Bronchial epithelial cell (primary cell): ENCODE measurements around the gene RPL27A. TPM values are rescaled to one million over a fixed set of nuclear protein-coding genes. Genes with fewer than 3 reads are reported as not detected.

ENCODE experiments used
- DNase-seq: peaks from one replicate; pipeline ENCODE4 v3.0.0-alpha.2; 2010; ENCODE audit warnings: low read depth
- FAIRE-seq: peaks from 2 replicates; lab custom pipeline; 2011; peaks lifted over from hg19 to GRCh38; lab: Jason Lieb, UNC
- H3K27me3 ChIP-seq: 2 replicates; pipeline ENCODE4 v1.5.1; 2011; ENCODE audit warnings: low read length; ENCODE audit not compliant: control insufficient read depth, insufficient read depth
- H3K36me3 ChIP-seq: 2 replicates; pipeline ENCODE4 v1.5.1; 2011; ENCODE audit warnings: low read length; ENCODE audit not compliant: control insufficient read depth, insufficient read depth
- H3K4me3 ChIP-seq: 2 replicates; pipeline ENCODE4 v1.5.1; 2011; ENCODE audit warnings: mild to moderate bottlenecking, low read depth, low read length, control low read depth
- total RNA-seq: library from RNA; depleted of rRNA; stranded (reverse); fragments of >200 nt; gene quantifications from 2 replicates; pipeline ENCODE4 v1.2.1, GENCODE V29; 2014
- TF ChIP-seq, protein P1 (sequence below): IDR thresholded peaks from 2 replicates; pipeline ENCODE4 v1.5.1; 2011; ENCODE audit warnings: mild to moderate bottlenecking, moderate library complexity, low read length, control low read depth, inconsistent platforms; ENCODE audit not compliant: insufficient read depth, severe bottlenecking

RPL27A gene
- total RNA-seq, result 1,214 and 1,407 TPM in 2 replicates

DNA sequence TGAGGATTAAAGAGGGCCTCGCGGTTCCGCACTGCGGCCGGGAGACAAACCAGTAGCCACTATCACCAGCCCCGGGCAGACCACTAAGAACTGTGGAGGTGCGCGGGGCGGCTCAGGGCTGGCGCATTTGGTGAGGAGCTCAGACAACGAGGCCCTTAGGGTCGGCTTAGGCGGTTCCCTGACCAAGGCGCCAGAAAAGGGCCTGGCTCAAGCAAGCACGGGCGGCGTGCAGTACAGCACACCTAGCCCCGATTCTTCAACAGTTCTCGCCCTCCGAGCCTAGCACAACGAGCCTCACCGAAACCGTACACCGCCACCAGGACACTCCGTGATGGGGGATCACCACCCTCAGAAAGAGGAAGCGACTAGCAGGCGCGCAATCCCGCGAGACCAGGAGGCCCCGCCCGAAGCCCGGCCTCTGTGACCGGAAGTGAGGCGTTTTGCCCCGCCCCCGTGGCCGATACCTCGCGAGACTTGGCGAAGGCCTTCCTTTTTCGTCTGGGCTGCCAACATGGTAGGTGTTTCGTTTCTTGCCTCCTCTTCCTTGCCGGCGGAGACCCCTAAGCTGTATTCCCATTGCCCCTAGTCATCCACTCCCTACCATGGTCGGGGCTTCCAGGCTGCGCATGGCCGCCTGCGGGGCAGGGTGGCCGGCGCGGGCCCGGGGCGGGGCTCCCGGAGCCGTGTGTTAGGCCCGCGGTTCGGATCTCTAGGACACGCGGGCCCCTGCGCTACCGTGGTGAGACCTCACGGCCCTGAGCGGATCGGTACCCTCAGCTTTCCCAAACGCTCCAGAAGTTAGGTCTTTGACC lies at the start of gene RPL27A, which contains the start of gene TRIM66:
TSS of gene RPL27A (plus strand) at position 490 of the 812 bp plus-strand sequence. CDS start at position 512, 22 bp downstream.
TSS of gene TRIM66 (minus strand) at position 363 of the 812 bp plus-strand sequence. CDS start 10,391 bp downstream, outside the sequence.
- Histone ChIP-seq H3K36me3 (peaks cover 16% of the 10 kb centered on the region), H3K4me3 (peak within 1 kb of the TSS; percentile 90), H3K27me3 (no peaks in the 10 kb centered on the region)
- FAIRE-seq (no peak), DNase-seq (peak; percentile 85)
- TF ChIP-seq, protein P1, sequence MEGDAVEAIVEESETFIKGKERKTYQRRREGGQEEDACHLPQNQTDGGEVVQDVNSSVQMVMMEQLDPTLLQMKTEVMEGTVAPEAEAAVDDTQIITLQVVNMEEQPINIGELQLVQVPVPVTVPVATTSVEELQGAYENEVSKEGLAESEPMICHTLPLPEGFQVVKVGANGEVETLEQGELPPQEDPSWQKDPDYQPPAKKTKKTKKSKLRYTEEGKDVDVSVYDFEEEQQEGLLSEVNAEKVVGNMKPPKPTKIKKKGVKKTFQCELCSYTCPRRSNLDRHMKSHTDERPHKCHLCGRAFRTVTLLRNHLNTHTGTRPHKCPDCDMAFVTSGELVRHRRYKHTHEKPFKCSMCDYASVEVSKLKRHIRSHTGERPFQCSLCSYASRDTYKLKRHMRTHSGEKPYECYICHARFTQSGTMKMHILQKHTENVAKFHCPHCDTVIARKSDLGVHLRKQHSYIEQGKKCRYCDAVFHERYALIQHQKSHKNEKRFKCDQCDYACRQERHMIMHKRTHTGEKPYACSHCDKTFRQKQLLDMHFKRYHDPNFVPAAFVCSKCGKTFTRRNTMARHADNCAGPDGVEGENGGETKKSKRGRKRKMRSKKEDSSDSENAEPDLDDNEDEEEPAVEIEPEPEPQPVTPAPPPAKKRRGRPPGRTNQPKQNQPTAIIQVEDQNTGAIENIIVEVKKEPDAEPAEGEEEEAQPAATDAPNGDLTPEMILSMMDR, result peak; percentile 15

DNA sequence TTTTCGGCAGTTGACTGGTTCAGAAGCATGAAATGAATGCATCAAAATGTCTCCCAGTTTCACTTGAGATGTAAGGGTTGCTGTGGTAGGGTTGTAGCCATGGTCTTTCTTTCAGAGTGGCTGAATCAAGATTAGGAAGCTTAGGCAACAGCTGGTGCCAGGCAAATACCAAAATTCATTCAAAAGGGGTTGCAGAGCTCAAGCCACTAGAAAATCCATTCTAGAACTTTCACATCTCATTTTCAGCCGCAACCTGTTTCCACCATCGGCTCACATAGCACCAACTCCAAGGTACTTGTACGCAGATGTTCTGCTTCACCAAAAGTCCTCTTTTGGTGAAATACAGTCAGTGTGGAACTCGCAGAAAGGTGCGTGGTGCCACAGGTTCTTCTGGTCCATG lies 48.1 kb upstream of the RPL27A start:
- TF ChIP-seq, protein P1, result no peak
- peaks cover 5% of the 10 kb centered on the region for H3K36me3 ChIP-seq
- no peak overlapping the region for H3K4me3 ChIP-seq
- FAIRE-seq (no peak), DNase-seq (no peak)
- H3K27me3 ChIP-seq, result no peaks in the 10 kb centered on the region

DNA sequence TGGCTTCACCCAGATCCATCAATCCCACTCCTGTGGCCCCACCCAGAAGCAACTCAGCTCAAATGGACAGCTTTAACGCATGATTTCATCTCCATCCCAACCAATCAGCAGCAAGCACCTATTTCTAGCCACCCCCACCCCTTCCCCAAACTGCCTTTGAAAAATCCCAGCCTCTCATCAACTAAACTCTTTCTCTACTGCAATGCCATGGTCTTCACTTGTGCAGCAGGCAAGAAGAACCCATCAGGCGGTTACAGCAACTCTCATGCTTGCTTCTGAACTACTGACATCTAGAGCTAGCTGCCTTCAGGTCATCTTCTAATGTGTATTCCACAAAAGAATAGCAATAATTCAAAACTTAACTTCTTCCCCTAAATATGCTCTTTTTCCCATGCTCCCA lies 46.5 kb upstream of the RPL27A start:
- no peak overlapping the region for H3K4me3 ChIP-seq
- no peaks in the 10 kb centered on the region for H3K27me3 ChIP-seq
- H3K36me3 ChIP-seq, result peaks cover 7% of the 10 kb centered on the region
- no peak for DNase-seq
- no peak for FAIRE-seq
- TF ChIP-seq, protein P1, result no peak

DNA sequence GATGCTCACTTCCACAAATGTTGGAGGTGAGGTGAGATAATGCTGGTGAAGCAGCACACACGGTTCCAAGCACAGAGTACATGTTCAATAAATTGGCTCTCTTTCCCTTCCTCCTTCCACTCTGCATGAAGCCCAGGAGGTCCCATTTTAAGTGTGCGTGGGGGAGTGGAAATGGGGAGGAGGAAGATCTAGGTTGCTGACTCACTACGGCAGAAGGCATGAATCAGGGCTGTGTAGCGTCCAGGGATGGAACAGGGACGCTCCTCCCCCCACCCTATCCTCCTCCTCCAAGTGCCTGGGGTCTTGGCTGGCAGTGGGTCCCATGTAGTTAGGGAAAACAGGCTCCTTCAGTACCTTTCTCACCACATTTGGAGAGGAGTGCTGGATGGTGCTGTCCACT lies 44.3 kb upstream of the RPL27A start:
- no peak overlapping the region for H3K4me3 ChIP-seq
- H3K27me3 ChIP-seq, result no peaks in the 10 kb centered on the region
- peaks cover 9% of the 10 kb centered on the region for H3K36me3 ChIP-seq
- FAIRE-seq (no peak), DNase-seq (no peak)
- TF ChIP-seq, protein P1, result no peak

DNA sequence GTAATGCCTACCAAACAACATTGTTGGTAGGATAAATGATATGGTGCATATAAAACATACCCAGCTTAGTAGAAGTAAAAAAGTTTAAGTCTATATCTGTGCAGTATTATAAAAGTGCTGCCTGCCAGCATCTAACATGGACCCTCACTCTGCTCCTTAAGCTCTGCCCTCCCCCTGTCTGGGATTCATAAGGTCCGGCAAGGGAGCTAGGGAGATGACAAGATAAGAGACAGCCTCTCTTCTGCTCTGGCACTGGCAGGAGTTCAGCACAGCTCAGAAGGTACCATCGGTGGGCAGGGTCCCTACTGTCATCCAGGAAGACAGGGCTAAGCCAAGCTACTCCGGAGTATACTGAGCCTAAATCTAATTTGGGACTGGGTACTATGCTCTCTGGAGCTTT lies 42.9 kb upstream of the RPL27A start:
- H3K4me3 ChIP-seq, result no peak overlapping the region
- FAIRE-seq (no peak), DNase-seq (no peak)
- TF ChIP-seq, protein P1, result no peak
- no peaks in the 10 kb centered on the region for H3K27me3 ChIP-seq
- peaks cover 9% of the 10 kb centered on the region for H3K36me3 ChIP-seq
